ENCODE measurements around the gene SRC. TPM values are rescaled to one million over a fixed set of nuclear protein-coding genes. Genes with fewer than 3 reads are reported as not detected.

Gene SRC
- total RNA-seq, 1 donor from 2014 or later: 49.7 TPM

DNA sequence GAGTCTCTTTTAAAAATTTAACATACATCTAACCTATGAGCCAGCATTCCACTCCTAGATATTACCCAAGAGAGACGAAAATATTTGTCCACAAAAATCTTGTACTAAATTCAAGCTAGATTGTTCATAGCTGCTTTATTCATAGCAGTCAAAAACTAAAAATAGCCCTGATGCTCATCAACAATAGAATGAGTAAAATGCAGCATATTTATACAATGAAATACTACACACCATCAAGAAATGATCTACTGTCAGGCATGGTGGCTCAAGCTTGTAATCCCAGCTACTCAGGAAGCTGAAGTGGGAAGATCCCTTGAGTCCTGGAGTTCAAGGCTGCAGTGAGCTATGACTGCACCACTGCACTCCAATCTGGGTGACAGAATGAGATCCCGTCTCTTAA lies 22.0 kb upstream of the SRC start:
- no peak overlapping the region for H3K4me3 ChIP-seq (ENCODE audit: low read depth, low read length)
- TF ChIP-seq, protein P1, sequence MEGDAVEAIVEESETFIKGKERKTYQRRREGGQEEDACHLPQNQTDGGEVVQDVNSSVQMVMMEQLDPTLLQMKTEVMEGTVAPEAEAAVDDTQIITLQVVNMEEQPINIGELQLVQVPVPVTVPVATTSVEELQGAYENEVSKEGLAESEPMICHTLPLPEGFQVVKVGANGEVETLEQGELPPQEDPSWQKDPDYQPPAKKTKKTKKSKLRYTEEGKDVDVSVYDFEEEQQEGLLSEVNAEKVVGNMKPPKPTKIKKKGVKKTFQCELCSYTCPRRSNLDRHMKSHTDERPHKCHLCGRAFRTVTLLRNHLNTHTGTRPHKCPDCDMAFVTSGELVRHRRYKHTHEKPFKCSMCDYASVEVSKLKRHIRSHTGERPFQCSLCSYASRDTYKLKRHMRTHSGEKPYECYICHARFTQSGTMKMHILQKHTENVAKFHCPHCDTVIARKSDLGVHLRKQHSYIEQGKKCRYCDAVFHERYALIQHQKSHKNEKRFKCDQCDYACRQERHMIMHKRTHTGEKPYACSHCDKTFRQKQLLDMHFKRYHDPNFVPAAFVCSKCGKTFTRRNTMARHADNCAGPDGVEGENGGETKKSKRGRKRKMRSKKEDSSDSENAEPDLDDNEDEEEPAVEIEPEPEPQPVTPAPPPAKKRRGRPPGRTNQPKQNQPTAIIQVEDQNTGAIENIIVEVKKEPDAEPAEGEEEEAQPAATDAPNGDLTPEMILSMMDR (IDR thresholded peaks at IDR 0.05; ENCODE audit: insufficient read depth, low read length, poor library complexity, severe bottlenecking): no peak
- DNase-seq (ENCODE audit: low read depth): no peak
- H3K27me3 ChIP-seq (ENCODE audit: control insufficient read depth, insufficient read depth, low read length): no peaks in the 10 kb centered on the region
- no peaks in the 10 kb centered on the region for H3K36me3 ChIP-seq (ENCODE audit: control insufficient read depth, insufficient read depth, low read length)

- TF ChIP-seq, protein P1 (IDR thresholded peaks at IDR 0.05; ENCODE audit: insufficient read depth, low read length, poor library complexity, severe bottlenecking): no peak
- DNase-seq (ENCODE audit: low read depth): no peak
- H3K36me3 ChIP-seq (ENCODE audit: control insufficient read depth, insufficient read depth, low read length): no peaks in the 10 kb centered on the region
- no peaks in the 10 kb centered on the region for H3K27me3 ChIP-seq (ENCODE audit: control insufficient read depth, insufficient read depth, low read length)
- H3K4me3 ChIP-seq (ENCODE audit: low read depth, low read length): no peak overlapping the region
Observed at GRCh38 chr20:37325206-37325605, 20.7 kb upstream of the SRC start.

- no peak overlapping the region for H3K4me3 ChIP-seq (ENCODE audit: low read depth, low read length)
- no peak for DNase-seq (ENCODE audit: low read depth)
- no peaks in the 10 kb centered on the region for H3K36me3 ChIP-seq (ENCODE audit: control insufficient read depth, insufficient read depth, low read length)
- H3K27me3 ChIP-seq (ENCODE audit: control insufficient read depth, insufficient read depth, low read length): no peaks in the 10 kb centered on the region
- TF ChIP-seq, protein P1 (IDR thresholded peaks at IDR 0.05; ENCODE audit: insufficient read depth, low read length, poor library complexity, severe bottlenecking): no peak
Observed at GRCh38 chr20:37326666-37327065, 19.3 kb upstream of the SRC start.

DNA sequence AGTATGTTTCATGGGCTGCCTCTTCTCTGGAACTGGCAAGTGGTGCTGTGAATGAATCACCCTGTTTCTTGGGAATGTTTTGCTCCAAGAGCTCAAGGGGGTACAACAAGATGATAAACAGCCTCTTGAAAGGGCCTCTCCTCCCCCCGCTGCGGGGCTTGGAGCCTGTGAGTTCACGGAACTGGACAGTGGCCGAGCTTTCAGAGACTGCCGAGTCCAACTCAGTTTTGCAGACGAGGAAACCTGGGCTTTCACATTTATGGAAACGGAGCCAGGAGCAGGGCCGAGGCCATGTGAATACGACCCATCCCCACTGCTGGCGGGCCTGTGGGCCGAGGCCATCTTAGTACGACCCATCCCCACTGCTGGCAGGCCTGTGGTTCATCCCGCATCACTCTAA lies 18.2 kb upstream of the SRC start:
- Histone ChIP-seq H3K27me3 (ENCODE audit: control insufficient read depth, insufficient read depth, low read length) (no peaks in the 10 kb centered on the region), H3K36me3 (ENCODE audit: control insufficient read depth, insufficient read depth, low read length) (no peaks in the 10 kb centered on the region), H3K4me3 (ENCODE audit: low read depth, low read length) (no peak overlapping the region)
- DNase-seq (ENCODE audit: low read depth): no peak
- TF ChIP-seq, protein P1 (IDR thresholded peaks at IDR 0.05; ENCODE audit: insufficient read depth, low read length, poor library complexity, severe bottlenecking): no peak

DNA sequence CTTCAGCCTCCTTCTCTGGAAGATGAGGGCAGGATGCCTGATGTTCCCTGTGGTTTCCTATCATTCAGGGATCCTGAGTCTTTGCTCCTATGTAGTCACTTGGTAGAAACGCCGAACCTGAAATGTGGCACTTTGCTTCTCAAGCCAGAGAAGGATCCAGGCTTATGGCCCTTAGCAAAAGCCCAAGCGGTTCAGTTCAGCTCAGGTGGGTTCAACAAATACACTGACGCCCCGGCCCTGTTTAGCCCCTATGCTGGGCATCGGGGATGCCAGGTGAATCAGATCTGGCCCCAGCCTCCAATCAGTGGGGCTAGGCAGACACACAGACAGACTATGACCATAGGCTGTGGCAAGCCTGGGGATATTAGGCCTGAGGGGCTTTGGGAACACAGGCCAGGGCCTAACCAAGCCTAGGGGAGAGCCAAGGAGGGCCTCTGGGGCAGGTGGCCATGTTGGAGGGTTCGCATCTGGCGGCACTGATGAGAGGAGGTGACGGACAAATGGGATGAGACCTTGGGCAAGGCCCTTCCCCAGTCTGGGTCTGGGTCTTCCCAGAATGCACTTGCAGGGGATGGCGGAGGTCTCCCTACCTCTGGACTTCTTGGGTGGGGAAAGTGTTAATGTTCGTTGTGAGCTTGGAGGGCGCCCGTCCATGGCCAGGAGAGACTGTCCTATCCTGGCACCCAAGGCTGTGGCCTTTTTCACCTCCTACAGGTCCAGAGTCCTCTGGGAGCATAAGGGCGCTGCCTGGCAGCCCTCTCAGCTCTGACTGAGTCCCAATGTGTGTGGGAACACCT lies 17.6 kb upstream of the SRC start:
- no peak overlapping the region for H3K4me3 ChIP-seq (ENCODE audit: low read depth, low read length)
- TF ChIP-seq, protein P1 (IDR thresholded peaks at IDR 0.05; ENCODE audit: insufficient read depth, low read length, poor library complexity, severe bottlenecking): no peak
- H3K36me3 ChIP-seq (ENCODE audit: control insufficient read depth, insufficient read depth, low read length): no peaks in the 10 kb centered on the region
- no peaks in the 10 kb centered on the region for H3K27me3 ChIP-seq (ENCODE audit: control insufficient read depth, insufficient read depth, low read length)
- DNase-seq (ENCODE audit: low read depth): no peak

Data from kidney epithelial cell (primary cell).